HG03571 (cell line): ENCODE data around the gene NDUFS2.

Source experiments
- ATAC-seq: cut with Tn5 transposase; IDR thresholded peaks from one replicate; pipeline ENCODE4 v1.9.1; 2021; ENCODE audit not compliant: unreplicated experiment

The NDUFS2 gene

DNA sequence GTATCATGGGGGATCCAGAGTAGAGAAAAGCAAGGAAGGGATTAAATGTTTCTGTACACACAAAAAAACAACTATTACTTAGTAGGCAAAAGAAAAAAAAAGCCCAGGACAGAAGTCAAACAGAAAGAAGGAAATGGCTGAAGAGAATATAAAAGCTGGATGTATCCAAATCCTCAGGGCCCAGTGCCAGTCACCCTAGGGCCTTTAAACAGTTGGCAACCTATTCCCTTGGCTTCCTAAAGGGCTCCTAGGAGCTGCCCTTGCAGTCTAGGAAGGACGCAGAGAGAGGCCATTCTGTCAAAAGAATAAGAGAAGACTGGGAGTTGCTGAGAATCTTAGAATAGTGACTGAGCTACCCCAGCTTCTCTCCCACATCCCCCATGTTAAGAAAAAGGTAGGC is 29.8 kb upstream of the NDUFS2 start:
- ATAC-seq, result no peak

DNA sequence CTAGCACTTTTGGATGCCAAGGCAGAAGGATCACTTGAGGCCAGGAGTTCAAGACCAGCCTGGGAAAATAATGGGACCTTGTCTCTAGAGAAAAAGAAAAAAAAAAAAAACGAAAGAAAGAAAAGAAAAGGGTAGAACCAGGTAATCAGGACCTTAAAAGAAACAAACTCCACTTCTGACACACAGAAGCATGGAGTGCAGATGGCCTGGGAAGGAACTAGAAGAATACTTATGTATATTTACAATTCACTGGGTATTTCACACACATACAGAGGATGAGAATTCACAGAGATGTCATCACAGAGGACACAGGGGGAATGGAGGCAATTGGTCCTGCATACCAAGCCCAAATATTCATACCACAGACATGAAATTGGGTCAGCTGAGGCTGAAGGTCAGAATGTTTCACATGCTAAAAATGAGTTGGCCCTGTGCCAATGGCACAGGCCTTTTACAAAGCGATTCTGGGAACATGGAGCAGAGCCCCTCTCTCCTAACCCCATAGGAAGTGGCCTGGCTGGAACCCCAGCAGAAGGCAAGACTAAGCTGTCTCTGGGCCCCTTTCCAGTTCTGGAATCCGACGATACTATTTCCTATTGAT is 29.3 kb upstream of the NDUFS2 start:
- ATAC-seq, result no peak

DNA sequence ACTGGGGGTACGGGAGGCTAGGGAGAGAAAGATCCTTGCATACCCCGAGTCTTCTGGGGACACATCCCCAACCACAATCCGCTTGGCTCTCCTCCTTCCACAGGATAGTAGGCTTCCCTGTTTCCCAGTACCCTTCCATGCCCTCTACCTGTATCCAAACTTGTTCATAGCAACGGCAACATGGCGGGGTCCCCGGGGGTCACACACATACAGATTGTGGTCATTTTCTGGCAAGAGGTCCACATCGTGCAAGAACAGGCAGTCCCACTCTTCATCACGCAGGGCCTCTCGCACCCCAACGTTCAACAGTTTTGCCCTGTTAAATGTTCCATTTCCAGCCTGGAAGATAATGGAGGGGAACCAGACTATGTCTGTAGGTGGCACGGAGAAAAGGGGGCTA is 28.5 kb upstream of the NDUFS2 start:
- ATAC-seq, result no peak

DNA sequence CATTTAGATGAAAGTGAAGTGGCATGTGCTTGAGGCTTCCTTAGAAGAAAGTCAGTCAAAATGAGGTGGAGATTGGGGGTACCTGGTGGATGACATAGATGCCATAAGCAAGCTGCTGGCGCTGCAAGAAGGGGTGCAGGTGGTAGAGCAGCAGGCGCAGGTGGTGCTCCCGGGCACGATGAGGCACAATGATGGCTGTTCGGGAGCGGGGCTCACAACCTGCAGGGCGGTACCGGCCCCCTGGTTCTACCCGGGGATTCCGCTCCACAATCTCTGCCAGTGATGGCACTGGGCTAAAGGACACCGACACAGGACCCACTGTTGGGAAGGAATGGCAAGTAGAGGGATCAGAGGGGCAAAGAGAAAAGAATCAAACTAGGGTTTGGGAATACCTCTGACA is 27.3 kb upstream of the NDUFS2 start:
- ATAC-seq, result no peak

DNA sequence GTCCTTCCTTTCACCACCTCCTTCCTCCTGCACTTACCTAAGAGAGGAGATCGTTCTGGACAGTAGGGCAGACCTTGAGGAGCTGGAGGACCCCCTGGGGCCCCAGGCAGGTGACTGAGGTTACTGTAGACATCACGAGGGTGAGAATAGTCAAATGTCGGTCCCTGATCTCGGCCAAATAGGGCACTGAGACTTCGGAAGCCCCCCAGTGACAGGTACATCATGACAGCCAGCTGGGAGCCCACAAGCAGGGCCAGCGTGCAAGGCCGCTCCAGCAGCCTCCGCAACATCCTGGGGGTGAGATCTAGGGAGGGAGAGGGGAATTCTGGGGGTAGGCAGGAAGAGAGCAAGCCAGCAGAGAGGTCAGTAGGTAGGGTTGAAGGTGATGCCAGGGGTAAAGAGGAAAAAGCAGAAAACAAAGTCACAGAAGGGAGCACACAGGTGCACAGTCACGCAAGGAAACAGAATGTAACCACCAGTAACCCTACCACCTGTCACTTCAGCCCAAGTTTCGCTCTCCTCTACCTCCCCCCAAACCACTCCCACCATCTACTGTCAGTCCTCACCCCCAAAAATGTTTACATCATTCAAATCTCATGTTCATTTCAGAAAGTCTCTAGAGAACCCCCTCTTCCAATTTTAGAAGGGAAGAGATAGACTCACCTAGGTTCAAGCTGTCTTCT is 26.3 kb upstream of the NDUFS2 start:
- no peak for ATAC-seq

DNA sequence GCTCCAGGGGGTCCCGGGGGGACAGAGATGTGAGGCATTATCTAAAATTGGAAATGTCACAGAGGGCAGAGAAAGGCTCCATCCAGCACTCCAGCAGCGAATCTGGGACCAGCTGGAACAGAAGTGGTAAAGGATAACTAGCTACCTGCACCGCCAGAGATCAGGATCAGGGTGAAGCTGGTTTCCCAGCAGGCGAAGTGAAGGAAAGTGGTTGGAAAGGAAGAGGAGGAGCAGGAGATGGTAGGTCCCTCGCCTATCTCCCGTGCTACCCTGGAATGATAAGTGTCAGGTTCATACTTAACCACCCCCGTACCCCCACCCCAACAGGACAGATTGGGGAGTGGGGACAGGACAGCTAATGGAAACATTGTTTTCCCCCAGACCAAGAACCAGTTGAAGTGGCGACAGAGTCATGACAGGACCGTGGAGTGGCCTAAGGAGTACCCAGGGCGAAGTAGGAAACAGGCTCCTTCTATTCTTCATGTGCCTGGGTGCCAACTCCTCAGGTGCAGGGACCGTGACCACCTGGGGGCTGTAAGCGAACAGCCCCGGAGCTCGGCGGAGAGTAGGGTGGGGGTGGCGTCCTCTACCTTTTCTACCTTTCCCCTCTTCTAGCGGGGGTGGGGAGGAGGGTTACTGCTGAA is 25.6 kb upstream of the NDUFS2 start:
- no peak for ATAC-seq

DNA sequence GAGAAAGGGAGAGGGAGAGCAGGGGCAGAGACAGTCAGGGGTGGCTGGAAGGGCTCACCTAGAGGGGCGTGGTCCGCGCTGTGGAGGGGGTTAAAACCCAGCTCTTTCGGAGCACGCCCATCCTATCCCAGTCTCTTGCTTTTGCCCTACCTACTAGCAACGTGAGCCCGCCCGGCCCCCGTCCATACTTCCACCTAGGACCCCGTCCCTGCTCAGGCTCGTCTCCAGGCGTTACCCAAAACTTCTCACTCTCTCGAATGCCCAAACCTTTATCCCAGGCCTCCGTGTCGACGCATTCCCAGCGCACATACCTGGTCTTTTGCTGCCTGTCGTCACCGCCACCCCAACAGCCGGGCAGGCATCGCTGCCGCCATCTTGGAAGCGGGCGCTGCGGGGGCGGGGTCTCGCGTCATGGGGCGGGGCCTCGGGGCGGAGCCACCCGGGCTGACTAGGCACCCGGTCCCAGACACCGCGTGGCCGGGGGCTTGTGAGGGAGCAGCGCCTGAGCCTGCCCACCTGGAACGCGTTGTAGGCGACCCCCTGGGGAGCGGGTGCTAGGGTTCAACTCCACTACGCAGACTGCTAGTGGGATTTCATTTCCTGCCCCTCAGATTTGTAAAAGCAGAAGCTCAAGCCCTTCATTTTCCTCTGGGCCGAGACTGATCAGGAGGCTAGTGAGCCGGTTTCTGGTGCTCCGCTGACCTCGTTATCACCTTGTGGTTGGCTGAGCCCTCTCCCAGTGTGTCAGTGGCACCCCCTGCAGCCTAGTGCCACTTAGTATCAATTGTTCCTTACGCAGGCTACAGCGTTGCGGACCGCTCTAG is 24.8 kb upstream of the NDUFS2 start, which contains the start of gene B4GALT3:
Gene B4GALT3 (minus strand): TSS at position 396 of the 824 bp plus-strand sequence. CDS start 1,447 bp downstream, outside the sequence.
- ATAC-seq, result peak; percentile 57

DNA sequence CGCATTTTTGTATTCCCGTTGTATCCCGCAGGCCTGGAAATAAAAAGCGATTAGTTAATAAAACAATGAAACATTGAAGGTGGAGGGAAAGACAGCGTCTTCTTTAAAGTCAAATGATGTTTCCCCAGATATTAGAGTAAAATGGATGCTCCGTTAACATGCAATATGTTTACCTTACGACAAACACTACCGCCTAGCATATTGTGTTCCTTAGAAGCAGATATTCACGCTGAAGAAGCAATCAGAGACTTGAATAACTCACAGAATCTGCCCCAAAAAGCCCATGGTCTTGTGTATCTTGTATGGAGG is 24.3 kb upstream of the NDUFS2 start:
- ATAC-seq, result no peak

DNA sequence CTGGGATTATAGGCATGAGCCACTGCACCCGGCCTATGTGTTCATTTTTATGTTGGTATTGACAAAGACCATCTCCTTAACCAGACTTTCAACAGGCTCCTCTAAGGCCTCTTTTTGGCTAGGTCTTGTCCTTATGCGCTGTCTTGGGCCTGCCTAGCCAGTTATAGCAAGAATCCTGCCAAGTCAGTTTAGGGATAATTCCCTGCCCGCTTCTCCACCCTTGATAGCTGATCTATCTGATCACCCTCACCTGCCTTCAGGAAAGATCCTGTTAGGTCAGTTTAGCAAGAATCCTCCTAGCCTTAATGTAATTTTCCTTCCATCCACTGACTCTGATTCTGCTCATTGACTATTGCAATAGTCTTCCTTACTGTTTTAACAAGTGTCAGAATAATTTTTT is 22.5 kb upstream of the NDUFS2 start:
- no peak for ATAC-seq

DNA sequence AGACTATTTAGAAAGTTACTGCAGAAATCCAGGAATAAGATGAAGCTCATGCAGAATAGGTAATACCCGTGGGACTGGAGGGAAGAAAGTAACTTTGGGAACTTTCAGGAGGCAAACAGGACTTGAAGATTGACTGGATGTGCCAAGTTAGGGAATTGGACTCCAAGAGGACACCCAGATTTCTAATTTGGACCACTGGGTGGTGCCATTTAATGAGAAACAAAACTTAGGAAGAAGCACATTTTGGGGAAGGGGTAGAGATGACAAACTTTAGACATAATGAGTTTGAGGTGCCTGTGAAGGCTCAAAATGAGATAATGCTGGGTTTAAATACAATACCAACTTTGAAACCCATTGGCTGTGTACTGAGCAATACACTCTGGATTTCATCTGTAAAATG is 21.5 kb upstream of the NDUFS2 start:
- no peak for ATAC-seq

DNA sequence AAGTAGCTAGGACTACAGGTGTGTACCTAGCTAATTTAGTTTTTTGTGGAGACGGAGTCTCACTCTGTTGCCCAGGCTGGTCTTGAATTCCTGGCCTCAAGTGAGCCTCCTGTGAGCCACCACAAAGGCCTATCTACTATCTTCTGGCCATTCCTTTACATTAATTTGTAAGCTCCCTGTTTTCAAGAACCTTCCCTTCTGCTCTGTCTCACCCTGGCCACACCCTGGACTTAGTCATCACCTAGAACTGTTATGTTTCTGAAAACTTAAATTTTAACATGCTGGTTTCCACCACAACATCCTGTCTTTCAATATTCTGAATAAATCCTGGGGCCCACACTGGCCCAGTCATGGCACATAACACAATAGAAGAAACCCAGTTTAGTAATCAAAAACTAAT is 20.0 kb upstream of the NDUFS2 start:
- no peak for ATAC-seq

DNA sequence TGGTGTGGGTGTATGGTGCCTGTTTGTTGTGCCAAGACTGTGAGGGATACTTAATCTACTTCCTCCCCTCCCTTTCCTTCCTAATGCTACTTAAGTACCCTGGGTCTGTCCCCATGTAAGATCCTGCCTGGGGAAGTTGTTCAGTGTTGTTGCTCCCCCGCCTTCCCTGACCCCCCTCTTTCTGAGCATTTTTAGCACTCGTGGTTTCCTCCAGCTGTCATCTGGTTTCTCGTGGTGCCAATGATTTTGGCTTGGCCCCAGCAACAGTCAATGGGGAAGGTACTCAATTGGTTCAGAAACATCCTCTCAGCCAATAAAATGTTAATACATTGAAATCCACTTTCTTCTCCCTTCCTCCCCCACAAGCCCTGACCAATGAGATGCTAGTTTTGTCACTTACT is 16.9 kb upstream of the NDUFS2 start:
- ATAC-seq, result peak; percentile 52

DNA sequence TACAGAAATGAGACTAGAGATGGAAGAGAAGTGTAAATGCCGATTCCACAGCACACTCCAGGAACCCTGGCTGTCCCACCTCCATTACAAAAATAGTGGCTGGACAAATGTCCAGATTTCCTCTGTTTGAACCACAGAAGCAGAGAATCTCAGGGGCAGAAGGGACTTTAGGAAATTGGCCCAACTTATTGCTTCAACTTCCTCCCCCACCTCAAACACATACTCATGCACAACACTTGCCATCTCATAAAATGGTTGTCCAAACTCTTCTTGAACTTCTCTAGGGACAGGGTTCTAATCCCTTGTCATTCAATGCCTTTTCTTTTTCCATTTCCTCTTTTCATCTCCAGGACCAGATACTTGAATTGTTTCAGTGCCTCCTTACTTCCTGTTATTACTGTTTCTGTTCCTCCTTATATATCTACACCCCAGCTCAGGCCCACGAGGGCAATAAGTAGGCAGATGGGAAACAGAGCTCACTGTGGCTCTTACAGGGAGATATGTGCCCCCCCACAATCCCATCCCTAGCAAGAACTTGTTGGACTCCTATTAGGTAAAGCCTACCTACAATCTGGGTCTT is 16.3 kb upstream of the NDUFS2 start:
- peak; percentile 29 for ATAC-seq

DNA sequence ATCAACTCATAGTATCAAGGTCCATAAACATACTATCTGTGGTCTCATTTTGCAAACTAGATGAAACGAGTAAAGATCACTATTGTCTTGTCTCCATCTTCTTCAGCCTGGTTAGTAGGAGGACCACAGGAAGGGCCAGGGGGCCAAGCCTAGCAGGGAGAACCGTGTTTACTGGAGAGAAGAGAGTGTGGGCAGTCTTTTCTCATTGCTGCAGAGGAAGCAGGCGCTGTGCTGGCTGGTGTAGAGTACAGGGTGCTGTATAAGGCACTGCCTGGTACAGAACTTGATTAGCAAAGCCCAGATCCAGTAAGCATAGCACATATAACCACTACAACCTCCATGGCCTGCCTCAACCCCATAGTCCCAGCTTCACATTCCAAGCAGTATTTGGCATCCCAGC is 14.9 kb upstream of the NDUFS2 start:
- no peak for ATAC-seq

DNA sequence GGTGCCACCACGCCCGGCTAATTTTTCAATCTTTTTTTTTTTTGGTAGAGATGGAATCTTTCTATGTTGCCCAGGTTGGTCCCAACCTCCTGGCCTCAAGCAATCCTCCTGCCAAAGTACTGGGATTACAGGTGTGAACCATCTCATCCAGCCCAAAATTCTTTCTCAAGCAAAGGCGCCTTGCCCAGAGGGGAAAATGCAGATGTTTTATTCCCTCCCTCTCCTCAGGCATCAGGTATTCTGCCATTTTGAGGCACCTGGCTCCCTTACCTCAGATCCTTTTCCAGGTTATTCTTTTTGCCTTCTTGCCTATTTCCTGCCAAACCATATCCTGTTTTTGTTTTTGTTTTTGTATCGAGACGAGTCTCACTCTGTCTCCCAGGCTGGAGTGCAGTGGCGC is 13.8 kb upstream of the NDUFS2 start:
- ATAC-seq, result no peak

DNA sequence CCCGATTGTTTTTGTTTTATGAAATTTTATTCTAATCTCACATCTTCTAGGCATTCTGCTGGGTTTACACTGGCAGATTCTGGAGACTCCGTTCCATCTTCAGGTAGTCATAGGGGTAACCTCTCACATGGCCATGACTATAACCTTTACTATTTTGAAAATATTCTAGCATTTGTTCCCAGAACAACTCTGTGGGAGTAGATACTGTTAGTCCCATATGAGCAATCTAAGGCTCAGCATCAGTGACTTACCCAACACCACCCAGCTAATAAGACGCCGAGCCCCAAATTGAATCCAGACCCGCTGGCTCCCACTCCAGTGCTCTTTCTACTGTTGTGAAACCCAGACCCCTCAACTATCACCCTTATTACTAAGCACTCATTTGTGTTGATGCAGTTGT is 13.1 kb upstream of the NDUFS2 start:
- ATAC-seq, result no peak

DNA sequence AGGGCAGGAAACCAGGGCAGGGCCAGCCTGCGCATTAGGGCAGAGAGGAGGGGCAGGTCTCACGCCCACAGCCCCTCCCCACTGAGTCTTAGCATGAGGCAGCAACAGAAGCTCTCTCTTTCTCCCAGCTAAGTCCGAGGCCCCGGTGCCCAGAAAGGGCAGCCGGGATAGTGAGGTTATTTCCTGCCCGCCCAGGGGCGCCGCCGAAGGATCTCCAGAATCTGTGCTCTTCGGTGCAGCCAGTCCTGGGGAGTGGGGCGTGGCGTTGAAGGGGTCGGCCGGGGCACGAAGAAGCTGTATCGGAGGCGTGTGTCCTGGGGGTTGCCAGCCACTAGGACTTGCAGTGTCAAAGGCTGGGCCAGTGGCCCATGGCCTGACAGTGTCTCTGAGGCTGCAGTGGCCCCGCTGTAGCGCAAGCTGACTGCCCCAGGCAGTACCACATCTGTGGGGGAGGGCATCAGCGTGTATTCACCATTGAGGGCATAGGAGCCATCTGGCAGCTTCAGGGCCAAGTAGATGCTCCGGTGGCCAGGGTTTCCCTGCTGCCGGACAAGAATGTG is 11.1 kb upstream of the NDUFS2 start:
- no peak for ATAC-seq

DNA sequence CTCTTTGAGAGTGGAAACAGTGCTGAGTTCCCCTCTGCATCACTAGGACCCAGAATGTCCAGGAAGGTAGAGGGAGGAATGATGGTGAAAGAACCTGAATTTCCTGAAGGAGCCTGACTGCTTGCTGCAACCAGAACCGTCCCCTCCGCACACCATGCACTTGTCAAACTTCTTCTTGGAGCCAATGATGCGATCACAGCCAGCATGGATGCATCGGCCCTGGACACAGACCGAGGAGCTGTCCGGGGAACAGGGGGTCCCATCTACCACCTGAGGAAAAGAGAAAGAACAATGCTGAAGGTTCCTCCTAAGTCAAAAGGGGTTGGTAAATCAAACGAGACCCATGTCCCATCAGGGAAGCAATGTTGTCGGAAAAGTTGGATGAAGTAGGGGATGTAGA is 10.2 kb upstream of the NDUFS2 start:
- ATAC-seq, result no peak

DNA sequence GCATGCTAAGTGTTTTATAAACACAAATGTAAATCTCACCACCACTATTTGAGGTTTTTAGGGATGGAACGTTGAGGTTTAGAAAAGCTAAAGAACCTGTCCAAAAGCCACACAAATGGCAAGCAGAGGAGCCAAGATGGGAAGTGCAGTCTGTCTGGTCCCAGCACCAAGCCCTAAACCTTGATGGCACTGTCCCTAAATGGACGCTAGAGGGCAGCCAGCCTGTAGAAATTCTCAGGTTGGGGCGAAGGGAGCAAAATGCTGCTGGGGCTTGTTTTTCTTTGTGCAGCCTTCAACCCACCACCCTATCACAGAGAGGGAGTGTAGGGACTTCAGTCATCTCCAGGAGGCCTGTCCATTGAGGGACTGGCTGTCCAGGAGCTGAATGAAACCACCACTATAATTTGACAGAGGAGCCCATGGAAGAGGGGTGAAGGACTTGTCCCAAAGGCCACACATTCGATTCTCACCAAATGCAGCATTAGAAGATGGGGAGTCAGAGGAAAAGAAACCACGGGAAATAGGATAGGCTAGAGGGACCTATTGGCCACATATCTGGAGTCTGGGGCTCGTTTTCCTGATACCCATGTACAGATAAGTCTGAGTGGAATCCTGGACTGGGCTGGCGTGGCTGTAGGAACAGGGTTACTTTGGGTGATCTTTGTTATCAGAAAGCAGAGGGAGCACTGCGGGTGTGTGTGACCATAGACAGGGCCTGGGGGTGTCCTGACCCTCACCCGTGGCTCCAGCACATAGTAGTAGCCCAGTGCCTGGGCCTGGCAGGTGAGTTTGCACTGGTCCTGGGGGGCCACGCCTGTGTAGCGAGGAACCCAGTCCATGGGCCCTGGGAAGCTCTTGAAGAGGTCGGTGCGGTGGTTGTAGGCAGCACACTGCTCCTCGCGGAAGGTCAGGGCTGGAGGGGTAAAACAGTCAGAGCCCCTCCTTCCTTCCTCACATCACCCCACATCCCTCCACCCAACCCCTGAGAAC is 9.4 kb upstream of the NDUFS2 start:
- ATAC-seq, result no peak
